Measurements from ENCODE around the gene OCEL1. TPM values are rescaled to one million over a fixed set of nuclear protein-coding genes. Genes with fewer than 3 reads are reported as not detected.
"Not testable (repeated sequence)": the region's sequence is repeated elsewhere in the genome, so short reads cannot be mapped to it uniquely, and the experiment has no call there.

Gene OCEL1
- total and polyA plus RNA-seq, 7 experiments from 2014 or later: 21.8 to 41.1 (median 31.2) TPM

DNA sequence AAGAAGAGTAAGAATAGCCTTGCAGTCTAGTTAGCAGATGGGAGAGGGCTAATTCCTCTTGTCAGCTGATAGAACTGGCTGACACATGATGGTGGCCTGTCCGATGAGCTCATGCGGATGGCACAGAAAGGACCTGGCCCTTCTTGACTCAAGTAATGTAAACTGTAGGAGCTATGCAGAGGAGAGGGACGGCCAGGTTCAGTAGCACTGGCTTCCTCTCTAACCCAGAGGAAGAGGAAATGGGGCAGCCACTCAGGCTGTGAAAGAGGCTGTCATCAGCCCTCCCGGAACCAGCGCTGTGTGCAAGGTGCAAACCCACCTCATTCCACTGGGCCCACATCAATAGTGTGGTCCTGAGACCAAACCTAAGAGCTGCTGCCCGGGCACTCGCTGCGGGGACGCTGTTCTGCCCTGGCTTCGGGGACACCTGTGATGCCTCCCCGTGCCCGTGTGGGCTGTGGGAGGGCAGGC is 41.6 kb upstream of the OCEL1 start:
- peaks cover 0 to 4% (median 0%) of the 10 kb centered on the region in 11 donors for H3K9me3 Mint-ChIP-seq
- Histone ChIP-seq H3K9me3 (ENCODE audit: control insufficient read depth in 2 of 3, low read length in 3 of 3) (no peaks in the 10 kb centered on the region), H3K27me3 (ENCODE audit: control insufficient read depth in 2 of 2, insufficient read depth in 2 of 2, low read length in 2 of 2) (no peaks in the 10 kb centered on the region), H3K4me3 (ENCODE audit: low read length) (peak overlapping the region; percentile 75), H3K27ac (ENCODE audit: low read depth, low read length) (peak overlapping the region; percentile 68), H3K4me1 (ENCODE audit: control insufficient read depth in 2 of 2, insufficient read depth in 2 of 2, low read length in 2 of 2) (peaks cover 13 to 16% of the 10 kb centered on the region in 2 donors), H3K36me3 (ENCODE audit: control insufficient read depth in 2 of 3, insufficient read depth in 3 of 3, low read length in 3 of 3) (peaks cover 0 to 49% (median under 1%) of the 10 kb centered on the region in 3 experiments)
- ChIA-PET CTCF (interaction anchor here (0.6 to 1.7 kb wide), 15 partner anchors 9 to 1214 kb away, joined by 3 to 8 read pairs (median 3); partner anchors contain the start of gene USE1), POLR2A (interaction anchor here (0.6 to 4.2 kb wide), 12 partner anchors 14 to 904 kb away, joined by 3 to 33 read pairs (median 6); partner anchors contain the start of genes HAUS8, MYO9B, OCEL1 and USE1)
- H3K27me3 Mint-ChIP-seq: no peaks in the 10 kb centered on the region
- intact Hi-C loops (cut with micrococcal nuclease): loop anchor here (1.0 to 5.0 kb wide), 6 partner anchors 21 to 117 kb away; partner anchors contain the start of genes HAUS8 (in 1 of the 2) and MYO9B (in 1 of the 2)
- DNase-seq (peak in 6 of 9 donors; percentile 32 to 59 (median 51)), ATAC-seq (peak; percentile 80)
- peak overlapping the region; percentile 82 to 94 (median 89) for H3K4me3 Mint-ChIP-seq
- peak overlapping the region; percentile 85 to 99 (median 96) for H3K27ac Mint-ChIP-seq
- H3K36me3 Mint-ChIP-seq: peaks cover 0 to 38% (median 4%) of the 10 kb centered on the region in 5 donors
- H3K4me1 Mint-ChIP-seq: peaks cover 16 to 29% (median 20%) of the 10 kb centered on the region in 7 donors

DNA sequence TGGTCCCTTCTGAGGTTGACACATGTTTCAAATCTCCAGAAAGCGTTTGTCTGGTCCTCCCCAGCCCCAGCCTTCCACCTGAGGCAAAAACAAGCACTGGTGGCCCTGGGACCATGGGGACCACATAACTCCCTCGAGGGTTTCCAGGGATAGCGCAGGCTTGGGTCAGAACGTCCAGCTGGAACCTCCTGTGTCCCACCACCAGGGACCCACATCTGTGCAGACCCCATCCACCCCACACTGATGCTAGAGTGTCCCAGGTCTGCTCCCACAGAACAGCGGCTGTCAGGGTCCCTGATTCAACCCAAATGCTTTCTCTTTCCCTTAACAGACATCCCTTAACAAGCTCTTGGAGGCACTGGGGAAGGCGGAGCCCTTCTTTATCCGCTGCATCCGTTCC is 40.4 kb upstream of the OCEL1 start:
- DNase-seq: no peak
- Mint-ChIP-seq H3K4me3 (peak overlapping the region in 3 of 10 donors; percentile 12 to 89 (median 21)), H3K9me3 (peaks cover 0 to 4% (median 0%) of the 10 kb centered on the region in 11 donors), H3K27me3 (no peaks in the 10 kb centered on the region), H3K4me1 (peaks cover 16 to 29% (median 20%) of the 10 kb centered on the region in 7 donors), H3K36me3 (peaks cover 0 to 38% (median 4%) of the 10 kb centered on the region in 5 donors), H3K27ac (peak overlapping the region in 4 of 9 donors; percentile 33 to 99 (median 76))
- Histone ChIP-seq H3K4me3 (ENCODE audit: low read length) (no peak overlapping the region), H3K4me1 (ENCODE audit: control insufficient read depth in 2 of 2, insufficient read depth in 2 of 2, low read length in 2 of 2) (peaks cover 13 to 16% of the 10 kb centered on the region in 2 donors), H3K27me3 (ENCODE audit: control insufficient read depth in 2 of 2, insufficient read depth in 2 of 2, low read length in 2 of 2) (no peaks in the 10 kb centered on the region), H3K27ac (ENCODE audit: low read depth, low read length) (no peak overlapping the region), H3K36me3 (ENCODE audit: control insufficient read depth in 2 of 3, insufficient read depth in 3 of 3, low read length in 3 of 3) (peaks cover 0 to 58% (median 4%) of the 10 kb centered on the region in 3 experiments), H3K9me3 (ENCODE audit: control insufficient read depth in 2 of 3, low read length in 3 of 3) (no peaks in the 10 kb centered on the region)
- ChIA-PET POLR2A (interaction anchor here (0.6 to 4.2 kb wide), 4 partner anchors 50 to 948 kb away, joined by 3 to 33 read pairs (median 9); partner anchors contain the start of genes HAUS8 and MYO9B), CTCF (interaction anchor here (1.6 kb wide), 1 partner anchor 21 kb away, joined by 5 read pairs; no protein-coding TSS in a partner anchor)
- intact Hi-C loops (cut with micrococcal nuclease): loop anchor here in 1 of 2 donors (2.0 kb wide), 1 partner anchor 111 kb away; the partner anchor contains the start of genes HAUS8 and MYO9B
- no peak for ATAC-seq

- peaks cover 4 to 40% (median 13%) of the 10 kb centered on the region in 5 donors for H3K36me3 Mint-ChIP-seq
- CTCF ChIA-PET: interaction anchor here (1.3 kb wide), 1 partner anchor 12 kb away, joined by 3 read pairs; no protein-coding TSS in a partner anchor
- POLR2A ChIA-PET: interaction anchor here (1.5 kb wide), 1 partner anchor 23 kb away, joined by 3 read pairs; the partner anchor contains the start of gene USE1
- H3K4me3 Mint-ChIP-seq; H3K27ac ChIP-seq (ENCODE audit: low read depth, low read length); H3K4me3 ChIP-seq (ENCODE audit: low read length); H3K4me1 ChIP-seq (ENCODE audit: control insufficient read depth in 2 of 2, insufficient read depth in 2 of 2, low read length in 2 of 2); H3K9me3 Mint-ChIP-seq; H3K27me3 ChIP-seq (ENCODE audit: control insufficient read depth in 2 of 2, insufficient read depth in 2 of 2, low read length in 2 of 2); H3K27me3 Mint-ChIP-seq; H3K27ac Mint-ChIP-seq; ATAC-seq; intact Hi-C loops (cut with micrococcal nuclease); H3K9me3 ChIP-seq (ENCODE audit: control insufficient read depth in 2 of 3, low read length in 3 of 3); H3K4me1 Mint-ChIP-seq; DNase-seq: not testable (repeated sequence)
- H3K36me3 ChIP-seq (ENCODE audit: control insufficient read depth in 2 of 3, insufficient read depth in 3 of 3, low read length in 3 of 3): peaks cover 15 to 93% (median 34%) of the 10 kb centered on the region in 3 experiments
Observed at GRCh38 chr19:17191736-17192135, 34.3 kb upstream of the OCEL1 start.

DNA sequence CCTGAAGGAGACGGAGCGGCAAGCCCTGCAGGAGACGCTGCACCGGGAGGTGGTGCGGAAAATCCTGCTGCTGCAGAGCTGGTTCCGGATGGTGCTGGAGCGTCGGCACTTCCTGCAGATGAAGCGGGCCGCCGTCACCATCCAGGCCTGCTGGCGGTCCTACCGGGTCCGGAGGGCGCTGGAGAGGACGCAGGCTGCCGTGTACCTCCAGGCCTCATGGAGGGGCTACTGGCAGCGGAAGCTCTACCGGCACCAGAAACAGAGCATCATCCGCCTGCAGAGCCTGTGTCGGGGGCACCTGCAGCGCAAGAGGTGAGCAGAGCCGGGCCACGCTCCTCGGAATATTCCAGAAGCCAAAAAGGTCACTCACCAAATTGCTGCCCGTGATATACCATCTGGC is 33.3 kb upstream of the OCEL1 start:
- ChIA-PET POLR2A (interaction anchor here (1.5 kb wide), 1 partner anchor 22 kb away, joined by 3 read pairs; the partner anchor contains the start of gene USE1), CTCF (interaction anchor here (1.1 to 1.3 kb wide), 2 partner anchors 8 to 11 kb away, joined by 3 read pairs; no protein-coding TSS in a partner anchor)
- H3K27ac ChIP-seq (ENCODE audit: low read depth, low read length): no peak overlapping the region
- Mint-ChIP-seq H3K36me3 (peaks cover 4 to 43% (median 19%) of the 10 kb centered on the region in 5 donors), H3K9me3 (no peaks in the 10 kb centered on the region), H3K27ac (no peak overlapping the region), H3K27me3 (no peaks in the 10 kb centered on the region), H3K4me3 (no peak overlapping the region), H3K4me1 (peaks cover 0 to 7% (median 0%) of the 10 kb centered on the region in 7 donors)
- H3K4me1 ChIP-seq (ENCODE audit: control insufficient read depth in 2 of 2, insufficient read depth in 2 of 2, low read length in 2 of 2): no peaks in the 10 kb centered on the region
- H3K36me3 ChIP-seq (ENCODE audit: control insufficient read depth in 2 of 3, insufficient read depth in 3 of 3, low read length in 3 of 3): peaks cover 15 to 91% (median 34%) of the 10 kb centered on the region in 3 experiments
- ATAC-seq (no peak), DNase-seq (no peak)
- H3K9me3 ChIP-seq (ENCODE audit: control insufficient read depth in 2 of 3, low read length in 3 of 3): no peaks in the 10 kb centered on the region
- H3K4me3 ChIP-seq (ENCODE audit: low read length): no peak overlapping the region
- intact Hi-C loops (cut with micrococcal nuclease): no loop called here
- no peaks in the 10 kb centered on the region for H3K27me3 ChIP-seq (ENCODE audit: control insufficient read depth in 2 of 2, insufficient read depth in 2 of 2, low read length in 2 of 2)

DNA sequence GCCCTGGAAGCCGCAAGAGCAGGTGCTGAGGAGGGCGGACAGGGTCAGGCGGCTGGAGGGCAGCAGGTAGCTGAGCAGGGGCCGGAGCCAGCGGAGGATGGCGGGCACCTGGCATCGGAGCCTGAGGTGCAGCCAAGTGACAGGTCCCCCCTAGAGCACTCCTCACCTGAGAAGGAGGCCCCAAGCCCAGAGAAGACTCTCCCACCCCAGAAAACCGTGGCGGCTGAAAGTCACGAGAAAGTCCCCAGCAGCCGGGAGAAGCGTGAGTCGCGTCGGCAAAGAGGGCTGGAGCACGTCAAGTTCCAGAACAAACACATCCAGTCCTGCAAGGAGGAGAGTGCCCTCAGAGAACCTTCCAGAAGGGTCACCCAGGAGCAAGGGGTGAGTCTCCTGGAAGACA is 31.4 kb upstream of the OCEL1 start:
- Mint-ChIP-seq H3K27me3 (no peaks in the 10 kb centered on the region), H3K4me3 (no peak overlapping the region), H3K27ac (peak overlapping the region in 2 of 9 donors; percentile 24 to 67), H3K4me1 (peaks cover 0 to 7% (median 0%) of the 10 kb centered on the region in 7 donors), H3K9me3 (peaks cover 0 to 2% (median 0%) of the 10 kb centered on the region in 11 donors), H3K36me3 (peaks cover 4 to 47% (median 25%) of the 10 kb centered on the region in 5 donors)
- DNase-seq (no peak), ATAC-seq (no peak)
- no peak overlapping the region for H3K4me3 ChIP-seq (ENCODE audit: low read length)
- H3K36me3 ChIP-seq (ENCODE audit: control insufficient read depth in 2 of 3, insufficient read depth in 3 of 3, low read length in 3 of 3): peaks cover 15 to 87% (median 32%) of the 10 kb centered on the region in 3 experiments
- CTCF ChIA-PET: no interaction called here
- no peaks in the 10 kb centered on the region for H3K27me3 ChIP-seq (ENCODE audit: control insufficient read depth in 2 of 2, insufficient read depth in 2 of 2, low read length in 2 of 2)
- POLR2A ChIA-PET: interaction anchor here (0.9 kb wide), 1 partner anchor 118 kb away, joined by 3 read pairs; no protein-coding TSS in a partner anchor
- intact Hi-C loops (cut with micrococcal nuclease): no loop called here
- H3K9me3 ChIP-seq (ENCODE audit: control insufficient read depth in 2 of 3, low read length in 3 of 3): no peaks in the 10 kb centered on the region
- H3K4me1 ChIP-seq (ENCODE audit: control insufficient read depth in 2 of 2, insufficient read depth in 2 of 2, low read length in 2 of 2): no peaks in the 10 kb centered on the region
- H3K27ac ChIP-seq (ENCODE audit: low read depth, low read length): no peak overlapping the region

DNA sequence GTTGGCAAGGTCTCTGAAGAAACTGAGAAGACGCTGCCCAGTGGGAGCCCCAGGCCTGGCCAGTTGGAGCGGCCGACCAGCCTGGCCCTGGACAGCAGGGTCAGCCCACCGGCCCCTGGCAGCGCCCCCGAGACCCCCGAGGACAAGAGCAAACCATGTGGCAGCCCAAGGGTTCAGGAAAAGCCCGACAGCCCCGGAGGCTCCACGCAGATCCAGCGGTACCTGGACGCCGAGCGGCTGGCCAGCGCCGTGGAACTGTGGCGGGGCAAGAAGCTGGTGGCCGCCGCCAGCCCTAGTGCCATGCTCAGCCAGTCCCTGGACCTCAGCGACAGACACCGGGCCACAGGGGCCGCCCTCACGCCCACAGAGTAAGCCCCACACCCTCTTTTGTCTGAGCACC is 30.9 kb upstream of the OCEL1 start:
- Mint-ChIP-seq H3K9me3 (peaks cover 0 to 2% (median 0%) of the 10 kb centered on the region in 11 donors), H3K4me3 (no peak overlapping the region), H3K27ac (peak overlapping the region in 2 of 9 donors; percentile 24 to 28), H3K4me1 (peaks cover 0 to 7% (median 0%) of the 10 kb centered on the region in 7 donors), H3K36me3 (peaks cover 4 to 46% (median 27%) of the 10 kb centered on the region in 5 donors), H3K27me3 (no peaks in the 10 kb centered on the region)
- Histone ChIP-seq H3K36me3 (ENCODE audit: control insufficient read depth in 2 of 3, insufficient read depth in 3 of 3, low read length in 3 of 3) (peaks cover 15 to 83% (median 33%) of the 10 kb centered on the region in 3 experiments), H3K4me1 (ENCODE audit: control insufficient read depth in 2 of 2, insufficient read depth in 2 of 2, low read length in 2 of 2) (no peaks in the 10 kb centered on the region), H3K27me3 (ENCODE audit: control insufficient read depth in 2 of 2, insufficient read depth in 2 of 2, low read length in 2 of 2) (no peaks in the 10 kb centered on the region), H3K9me3 (ENCODE audit: control insufficient read depth in 2 of 3, low read length in 3 of 3) (no peaks in the 10 kb centered on the region), H3K4me3 (ENCODE audit: low read length) (no peak overlapping the region), H3K27ac (ENCODE audit: low read depth, low read length) (no peak overlapping the region)
- intact Hi-C loops (cut with micrococcal nuclease): no loop called here
- ChIA-PET CTCF (interaction anchor here (0.8 kb wide), 1 partner anchor 87 kb away, joined by 3 read pairs; no protein-coding TSS in a partner anchor), POLR2A (no interaction called here)
- DNase-seq: no peak
- ATAC-seq: no peak
